HG02870 (cell line): Measurements from ENCODE around the gene CACNB1.

Experiments used
- ATAC-seq: cut with Tn5 transposase; IDR thresholded peaks from one replicate; pipeline ENCODE4 v1.9.1; 2021; ENCODE audit warnings: mild to moderate bottlenecking, moderate library complexity; ENCODE audit not compliant: unreplicated experiment

CACNB1 gene

DNA sequence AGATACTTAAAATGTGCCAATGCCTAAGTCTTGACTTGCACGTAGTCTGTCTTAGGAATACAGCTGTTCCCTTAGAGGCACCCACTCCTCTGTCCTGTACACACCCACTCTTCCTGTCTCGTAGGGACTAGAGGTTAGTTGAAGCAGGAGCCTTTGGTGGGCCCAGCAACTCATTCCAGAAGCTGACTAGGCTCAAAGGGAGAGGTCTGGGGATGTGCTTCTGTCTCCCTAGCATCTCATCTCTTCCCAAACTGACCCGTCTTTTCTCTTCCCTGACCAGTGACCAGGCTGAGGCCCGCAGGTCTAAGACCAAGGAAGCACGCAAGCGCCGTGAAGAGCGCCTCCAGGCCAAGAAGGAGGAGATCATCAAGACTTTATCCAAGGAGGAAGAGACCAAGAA is 6.8 kb upstream of the CACNB1 start:
- no peak for ATAC-seq

- ATAC-seq = no peak
Measured at GRCh38 chr17:39200957-39201510, 3.6 kb upstream of the CACNB1 start.

GRCh38 chr17:39200070-39200879 is 2.8 kb upstream of the CACNB1 start, which contains the start of gene RPL19:
TSS of gene RPL19 (plus strand) at chr17:39200283. CDS start at chr17:39200345, 62 bp downstream.
- peak; percentile 53 for ATAC-seq

GRCh38 chr17:39199820-39200069 is 2.3 kb upstream of the CACNB1 start:
- ATAC-seq = peak; percentile 47

DNA sequence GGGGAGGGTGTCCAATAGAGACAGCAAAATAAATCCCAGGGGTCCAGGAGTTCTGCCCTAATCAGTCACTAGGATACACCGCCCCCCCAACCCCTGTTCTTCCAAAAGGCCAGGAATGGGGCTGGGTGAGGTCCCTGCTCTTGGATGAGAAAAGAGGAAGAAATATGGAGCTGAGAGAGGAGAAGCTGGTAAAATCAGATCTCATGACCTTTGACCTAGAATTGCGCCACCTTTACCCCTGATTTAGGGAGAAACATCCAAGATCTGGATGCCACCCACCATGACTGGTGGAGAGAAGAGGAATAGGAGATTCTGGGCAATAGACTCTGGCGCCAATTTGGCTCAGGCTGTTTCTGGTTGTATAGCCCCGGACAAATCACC is 707 bp upstream of the CACNB1 start:
- no peak for ATAC-seq

- ATAC-seq = no peak
Measured at GRCh38 chr17:39196808-39197291, 619 bp downstream of the CACNB1 start.

DNA sequence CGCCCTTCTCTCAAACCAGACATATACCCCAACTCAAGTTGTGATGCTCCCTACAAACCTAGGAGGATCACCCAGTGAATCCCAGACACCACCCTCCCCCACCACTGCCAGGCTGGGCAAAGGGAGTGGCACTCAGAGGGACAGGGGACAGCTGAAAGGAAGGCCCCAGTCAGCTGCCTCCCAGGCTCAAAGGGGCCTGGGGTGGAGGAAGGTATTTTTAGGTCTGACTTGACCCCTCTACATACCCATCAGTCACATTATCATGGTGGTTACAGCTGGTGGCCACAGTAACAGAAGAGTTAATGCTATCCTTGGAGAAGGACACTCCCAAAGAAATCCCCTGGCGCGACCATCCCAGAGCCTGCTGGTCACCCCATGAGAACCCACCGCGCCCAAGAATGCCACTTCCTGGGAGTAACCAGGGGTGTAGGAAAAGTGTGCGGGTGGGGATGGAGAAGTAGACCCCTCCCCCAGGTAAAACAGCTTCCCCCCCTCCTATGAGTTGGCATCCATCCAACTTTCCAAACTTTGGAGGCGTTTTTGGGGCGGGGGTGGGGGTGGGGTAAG is 1.1 kb downstream of the CACNB1 start:
- ATAC-seq = no peak

GRCh38 chr17:39195568-39196160 is 1.8 kb downstream of the CACNB1 start:
- ATAC-seq = no peak

- ATAC-seq = no peak
Measured at GRCh38 chr17:39194985-39195524, 2.4 kb downstream of the CACNB1 start.

DNA sequence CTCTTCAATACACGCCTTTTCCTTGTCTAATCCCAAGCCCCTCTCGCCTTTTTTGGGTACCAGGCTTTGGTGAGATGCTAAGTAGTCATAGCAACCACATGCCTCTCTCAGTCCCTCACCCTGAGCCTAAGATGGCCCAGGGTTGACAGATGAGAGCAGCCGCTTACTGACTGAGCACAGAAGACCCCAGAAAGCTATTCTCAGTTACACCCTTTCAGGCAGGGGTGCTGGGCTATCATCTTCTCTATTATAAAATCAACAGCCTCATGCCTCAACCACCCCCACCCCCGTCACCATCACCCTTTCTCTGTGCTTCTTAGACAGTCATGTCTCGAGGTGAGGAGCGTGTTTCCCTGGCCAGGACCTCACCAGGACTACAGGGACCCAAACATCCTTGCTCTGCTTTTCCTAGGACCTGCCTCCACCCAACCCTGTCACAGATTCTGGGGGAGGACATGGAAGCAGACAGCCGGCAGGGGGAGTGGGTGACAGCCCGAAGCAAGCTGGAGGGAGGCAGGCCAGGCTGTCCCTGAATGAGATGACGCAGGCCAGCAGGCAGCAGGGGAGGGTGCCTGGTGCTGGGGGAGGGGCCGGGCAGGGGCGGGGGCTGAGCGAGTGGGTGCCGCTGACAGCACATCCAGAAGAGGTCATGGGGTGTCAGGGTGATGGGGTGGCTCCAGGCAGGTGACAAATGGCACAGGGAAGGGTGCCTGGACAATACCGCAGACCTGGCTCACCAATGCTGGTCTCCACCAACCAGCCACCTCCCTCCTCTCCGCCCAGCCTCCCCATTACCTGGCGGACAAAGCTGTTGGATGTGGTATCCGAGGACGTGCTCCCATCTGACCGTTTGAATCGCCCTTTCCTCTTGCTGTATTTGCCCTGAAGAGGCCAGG is 3.1 kb downstream of the CACNB1 start:
- no peak for ATAC-seq

DNA sequence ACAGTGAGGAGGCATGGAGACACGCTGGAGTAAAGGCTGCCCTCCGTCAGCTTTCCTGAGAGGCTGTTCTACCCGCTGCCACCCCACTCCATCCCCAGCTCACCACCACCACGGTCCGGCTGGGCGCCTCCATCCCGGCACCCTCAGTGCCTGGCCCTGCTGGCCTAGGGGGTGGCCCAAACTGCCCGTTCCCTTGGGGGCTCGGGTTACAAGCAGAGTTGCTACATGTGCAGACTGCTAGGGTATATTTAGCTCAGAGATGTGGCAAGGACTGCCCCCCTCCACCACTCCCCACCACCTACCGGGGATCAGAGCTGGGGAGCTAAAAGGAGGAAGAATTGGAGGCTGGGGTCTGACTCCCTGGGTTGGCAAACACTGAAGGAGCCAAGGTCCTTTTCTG is 4.1 kb downstream of the CACNB1 start:
- ATAC-seq = no peak

DNA sequence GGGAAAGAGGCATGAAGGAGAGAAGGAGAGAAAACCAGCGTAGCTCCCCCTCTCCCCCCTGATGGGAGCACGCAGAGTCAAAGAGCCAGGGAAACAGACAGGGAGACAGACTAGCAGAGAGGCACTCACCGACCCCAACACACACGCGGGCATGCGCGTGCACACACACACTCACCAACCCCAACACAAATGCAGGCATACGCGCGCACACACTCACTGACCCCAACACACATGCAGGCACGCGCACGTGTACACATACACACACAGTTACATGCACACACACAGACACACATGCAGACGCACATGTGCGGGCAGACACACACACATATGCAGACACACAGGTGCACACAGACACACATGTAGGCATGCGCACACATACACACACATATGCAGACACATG is 4.6 kb downstream of the CACNB1 start:
- ATAC-seq = no peak

DNA sequence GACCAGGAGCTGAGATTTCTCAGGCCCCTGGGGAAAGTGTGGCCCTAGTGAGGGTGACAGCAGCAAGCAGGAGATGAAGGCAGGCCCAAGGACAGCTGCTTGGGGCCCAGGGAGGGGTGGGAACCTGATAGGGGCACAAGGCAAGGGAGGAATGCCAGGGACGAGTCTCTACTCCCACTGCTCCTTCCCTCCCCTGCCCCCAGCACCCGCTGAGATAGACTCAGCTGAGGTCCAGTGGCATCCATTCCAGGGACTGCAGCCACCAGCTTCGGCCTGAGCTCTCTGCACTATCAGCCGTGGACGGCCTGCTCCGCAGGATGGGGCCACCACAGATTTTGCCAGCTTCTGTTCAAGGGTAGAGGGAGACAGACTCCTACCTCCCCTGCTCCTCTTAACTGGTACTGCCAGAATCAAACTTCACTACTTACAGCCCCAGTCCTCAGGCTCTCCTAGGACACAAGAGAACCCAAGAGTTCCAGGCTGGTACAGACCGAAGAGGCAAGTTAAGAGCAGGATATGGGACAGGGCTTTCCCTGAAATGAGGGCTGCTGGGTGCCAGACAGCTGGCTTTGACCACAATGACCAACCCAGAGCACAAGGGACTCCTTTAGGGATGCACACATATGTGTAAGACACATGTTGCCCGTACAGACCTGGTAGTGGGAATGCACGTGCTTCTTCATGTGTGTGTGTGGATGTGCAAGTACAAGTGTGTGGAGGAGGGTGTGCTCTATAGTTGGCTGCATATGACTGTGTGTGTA is 5.5 kb downstream of the CACNB1 start:
- ATAC-seq = no peak

- no peak for ATAC-seq
Measured at GRCh38 chr17:39187152-39187830, 10.2 kb downstream of the CACNB1 start.

GRCh38 chr17:39186481-39187002 is 10.9 kb downstream of the CACNB1 start:
- ATAC-seq = no peak

GRCh38 chr17:39183720-39184119 is 13.7 kb downstream of the CACNB1 start:
- ATAC-seq = no peak

DNA sequence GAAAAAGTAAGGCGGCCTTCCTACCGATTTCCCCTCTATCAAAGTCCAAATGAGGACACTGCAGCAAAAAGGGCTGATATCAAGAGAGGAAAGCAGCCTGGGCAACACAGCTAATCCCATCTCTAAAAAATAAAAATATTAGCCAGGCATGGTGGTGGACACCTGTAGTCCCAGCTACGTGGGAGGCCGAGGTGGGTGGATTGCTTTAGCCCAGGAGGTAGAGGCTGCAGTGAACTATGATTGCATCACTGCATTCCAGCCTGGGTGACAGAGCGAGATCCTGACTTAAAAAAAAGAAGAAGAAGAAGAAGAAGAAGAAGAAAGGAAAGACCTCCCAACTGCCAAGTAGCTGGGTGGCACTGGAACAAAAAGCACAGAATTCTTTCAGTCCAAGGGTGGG is 14.4 kb downstream of the CACNB1 start:
- ATAC-seq = no peak

DNA sequence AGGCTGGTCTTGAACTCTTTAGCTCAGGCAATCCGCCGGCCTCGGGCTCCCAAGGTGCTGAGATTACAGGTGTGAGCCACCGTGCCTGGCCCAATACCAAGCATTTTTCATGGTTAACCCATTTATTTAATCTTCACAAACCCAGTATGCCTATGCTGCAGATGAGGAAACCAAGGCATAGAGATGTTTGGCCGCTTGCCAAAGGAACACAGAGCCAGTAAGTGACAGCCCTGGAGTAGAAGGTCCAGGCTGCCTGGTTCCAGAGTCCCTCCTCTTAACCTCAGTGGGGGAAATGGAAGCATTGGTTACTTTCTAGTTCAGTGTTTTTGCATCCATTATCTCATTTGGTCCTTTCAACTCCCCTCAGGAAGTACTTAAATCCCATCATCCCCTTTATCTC is 16.2 kb downstream of the CACNB1 start:
- no peak for ATAC-seq

DNA sequence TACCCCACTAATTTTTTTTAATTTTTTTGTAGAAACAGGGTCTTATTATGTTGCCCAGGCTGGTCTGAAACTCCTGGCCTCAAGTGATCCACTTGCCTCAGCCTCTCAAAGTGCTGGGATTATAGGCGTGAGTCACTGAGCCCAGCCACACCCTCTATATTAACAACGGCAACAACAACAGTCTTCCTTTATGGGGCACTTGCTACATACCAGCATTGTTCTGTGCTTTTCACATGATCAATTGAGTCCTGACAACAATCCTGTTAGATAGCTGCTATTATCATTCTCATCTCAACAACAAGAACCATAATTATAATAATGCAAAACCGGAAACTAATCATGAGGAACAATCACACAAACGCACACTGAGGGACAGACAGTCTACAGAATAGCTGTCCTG is 18.9 kb downstream of the CACNB1 start:
- no peak for ATAC-seq
